Glutamatergic neuron (in vitro differentiated cells): ENCODE measurements around the gene AGAP1. TPM values are rescaled to one million over a fixed set of nuclear protein-coding genes. Genes with fewer than 3 reads are reported as not detected.

Source experiments
- DNase-seq: peaks from one replicate; pipeline ENCODE4 v3.0.0; 2022
- H3K27ac Mint-ChIP-seq: one replicate; pipeline ENCODE4 v1.8.0; 2020; ENCODE audit warnings: mild to moderate bottlenecking, mixed read lengths, inconsistent platforms; ENCODE audit not compliant: unreplicated experiment
- H3K27me3 Mint-ChIP-seq: one replicate; pipeline ENCODE4 v1.8.0; 2020; ENCODE audit warnings: mild to moderate bottlenecking, moderate library complexity, mixed read lengths, inconsistent platforms; ENCODE audit not compliant: unreplicated experiment
- H3K36me3 Mint-ChIP-seq: one replicate; pipeline ENCODE4 v1.8.0; 2020; ENCODE audit warnings: mild to moderate bottlenecking, mixed read lengths, inconsistent platforms; ENCODE audit not compliant: unreplicated experiment
- H3K4me1 Mint-ChIP-seq: one replicate; pipeline ENCODE4 v1.8.0; 2020; ENCODE audit warnings: mild to moderate bottlenecking, low read depth, mixed read lengths, inconsistent platforms; ENCODE audit not compliant: unreplicated experiment
- H3K4me3 Mint-ChIP-seq: one replicate; pipeline ENCODE4 v1.8.0; 2020; ENCODE audit warnings: mild to moderate bottlenecking, mixed read lengths, inconsistent platforms; ENCODE audit not compliant: unreplicated experiment
- H3K9me3 Mint-ChIP-seq: one replicate; pipeline ENCODE4 v1.8.0; 2020; ENCODE audit warnings: mild to moderate bottlenecking, moderate library complexity, mixed read lengths, inconsistent platforms; ENCODE audit not compliant: unreplicated experiment
- CTCF ChIP-seq: fragments of 200-600 bp; sonication (generic); IDR thresholded peaks from one replicate; pipeline ENCODE4 v1.5.0; 2021; ENCODE audit not compliant: partially characterized antibody, unreplicated experiment
- total RNA-seq: library from RNA; stranded (reverse); fragmentation: NEBNext Ultra II Directional; extraction: Animal tissue kit (Norgen Biotek cat#: 25700); gene quantifications from one replicate; pipeline ENCODE4 v1.2.1, GENCODE V29; 2021; ENCODE audit not compliant: unreplicated experiment

The AGAP1 gene
- total RNA-seq, 1 donor from 2014 or later: 153 TPM

GRCh38 chr2:236157366-236157765 lies 663.5 kb downstream of the AGAP1 start:
- DNase-seq: no peak
- no peak overlapping the region for H3K27ac Mint-ChIP-seq
- H3K4me1 Mint-ChIP-seq: peaks cover 8% of the 10 kb centered on the region
- peaks cover 11% of the 10 kb centered on the region for H3K9me3 Mint-ChIP-seq
- H3K27me3 Mint-ChIP-seq: peaks cover 13% of the 10 kb centered on the region
- TF ChIP-seq CTCF: no peak
- peaks cover 13% of the 10 kb centered on the region for H3K36me3 Mint-ChIP-seq
- no peak overlapping the region for H3K4me3 Mint-ChIP-seq

- DNase-seq: no peak
- peaks cover 8% of the 10 kb centered on the region for H3K36me3 Mint-ChIP-seq
- H3K27me3 Mint-ChIP-seq: peaks cover 13% of the 10 kb centered on the region
- no peak overlapping the region for H3K27ac Mint-ChIP-seq
- TF ChIP-seq CTCF: no peak
- no peak overlapping the region for H3K4me3 Mint-ChIP-seq
- H3K9me3 Mint-ChIP-seq: peaks cover 6% of the 10 kb centered on the region
- H3K4me1 Mint-ChIP-seq: peaks cover 10% of the 10 kb centered on the region
Observed at GRCh38 chr2:236157815-236158498, 664.1 kb downstream of the AGAP1 start.

GRCh38 chr2:236158969-236159777 lies 665.3 kb downstream of the AGAP1 start:
- no peak for TF ChIP-seq CTCF
- Mint-ChIP-seq H3K4me3 (no peak overlapping the region), H3K36me3 (no peaks in the 10 kb centered on the region), H3K4me1 (peaks cover 10% of the 10 kb centered on the region), H3K27me3 (peaks cover 9% of the 10 kb centered on the region), H3K9me3 (peaks cover 2% of the 10 kb centered on the region), H3K27ac (no peak overlapping the region)
- no peak for DNase-seq

GRCh38 chr2:236159778-236160170 lies 665.9 kb downstream of the AGAP1 start:
- DNase-seq: no peak
- peaks cover 9% of the 10 kb centered on the region for H3K27me3 Mint-ChIP-seq
- H3K4me1 Mint-ChIP-seq: peaks cover 11% of the 10 kb centered on the region
- no peak overlapping the region for H3K27ac Mint-ChIP-seq
- no peak overlapping the region for H3K4me3 Mint-ChIP-seq
- H3K9me3 Mint-ChIP-seq: peaks cover 2% of the 10 kb centered on the region
- no peaks in the 10 kb centered on the region for H3K36me3 Mint-ChIP-seq
- no peak for TF ChIP-seq CTCF
